ENCODE data around the gene COMT.

Gene COMT

GRCh38 chr22:19969141-19969928, 27.8 kb downstream of the COMT start:
- DNase-seq (ENCODE audit: low read depth in 2 of 2) = no peak

GRCh38 chr22:19970031-19970478, 28.5 kb downstream of the COMT start:
- DNase-seq (ENCODE audit: low read depth in 2 of 2) = no peak

GRCh38 chr22:19970479-19971275, 29.1 kb downstream of the COMT start:
- peak; percentile 79 to 80 for DNase-seq (ENCODE audit: low read depth in 2 of 2)

GRCh38 chr22:19971276-19972124, 29.9 kb downstream of the COMT start:
- no peak for DNase-seq (ENCODE audit: low read depth in 2 of 2)

GRCh38 chr22:19972251-19972650, 30.7 kb downstream of the COMT start:
- DNase-seq (ENCODE audit: low read depth in 2 of 2) = no peak

- no peak for DNase-seq (ENCODE audit: low read depth in 2 of 2)
These were observed 31.3 kb downstream of the COMT start for GRCh38 chr22:19972652-19973550.

- DNase-seq (ENCODE audit: low read depth in 2 of 2) = no peak
These were observed 32.1 kb downstream of the COMT start for GRCh38 chr22:19973551-19974267.

- no peak for DNase-seq (ENCODE audit: low read depth in 2 of 2)
These were observed 32.8 kb downstream of the COMT start for GRCh38 chr22:19974268-19974861.

GRCh38 chr22:19974935-19975706, 33.5 kb downstream of the COMT start:
- no peak for DNase-seq (ENCODE audit: low read depth in 2 of 2)

GRCh38 chr22:19975707-19976035, 34.1 kb downstream of the COMT start:
- no peak for DNase-seq (ENCODE audit: low read depth in 2 of 2)

- no peak for DNase-seq (ENCODE audit: low read depth in 2 of 2)
These were observed 35.1 kb downstream of the COMT start for GRCh38 chr22:19976671-19977070.

GRCh38 chr22:19977296-19978243, 36.0 kb downstream of the COMT start:
- DNase-seq (ENCODE audit: low read depth in 2 of 2) = no peak

- no peak for DNase-seq (ENCODE audit: low read depth in 2 of 2)
These were observed 37.2 kb downstream of the COMT start for GRCh38 chr22:19978748-19979147.

GRCh38 chr22:19979712-19980493, 38.3 kb downstream of the COMT start:
- DNase-seq (ENCODE audit: low read depth in 2 of 2) = no peak

- no peak for DNase-seq (ENCODE audit: low read depth in 2 of 2)
These were observed 39.2 kb downstream of the COMT start for GRCh38 chr22:19980766-19981165.

- DNase-seq (ENCODE audit: low read depth in 2 of 2) = no peak
These were observed 39.8 kb downstream of the COMT start for GRCh38 chr22:19981171-19981960.
